Activated CD8-positive, alpha-beta memory T cell treated with anti-CD3 and anti-CD28 coated beads for 1 hour (primary cell): ENCODE results near the gene TXNL4B.
"Not testable (repeated sequence)": the region's sequence is repeated elsewhere in the genome, so short reads cannot be mapped to it uniquely, and the experiment has no call there.

Experiments used
- DNase-seq, 2 donors: peaks; one replicate each; pipeline ENCODE4 v3.0.0-alpha.2; 2020; ENCODE audit warnings: low read depth in 1 of 2; ENCODE audit errors: extremely low read depth in 1 of 2

Gene TXNL4B

DNA sequence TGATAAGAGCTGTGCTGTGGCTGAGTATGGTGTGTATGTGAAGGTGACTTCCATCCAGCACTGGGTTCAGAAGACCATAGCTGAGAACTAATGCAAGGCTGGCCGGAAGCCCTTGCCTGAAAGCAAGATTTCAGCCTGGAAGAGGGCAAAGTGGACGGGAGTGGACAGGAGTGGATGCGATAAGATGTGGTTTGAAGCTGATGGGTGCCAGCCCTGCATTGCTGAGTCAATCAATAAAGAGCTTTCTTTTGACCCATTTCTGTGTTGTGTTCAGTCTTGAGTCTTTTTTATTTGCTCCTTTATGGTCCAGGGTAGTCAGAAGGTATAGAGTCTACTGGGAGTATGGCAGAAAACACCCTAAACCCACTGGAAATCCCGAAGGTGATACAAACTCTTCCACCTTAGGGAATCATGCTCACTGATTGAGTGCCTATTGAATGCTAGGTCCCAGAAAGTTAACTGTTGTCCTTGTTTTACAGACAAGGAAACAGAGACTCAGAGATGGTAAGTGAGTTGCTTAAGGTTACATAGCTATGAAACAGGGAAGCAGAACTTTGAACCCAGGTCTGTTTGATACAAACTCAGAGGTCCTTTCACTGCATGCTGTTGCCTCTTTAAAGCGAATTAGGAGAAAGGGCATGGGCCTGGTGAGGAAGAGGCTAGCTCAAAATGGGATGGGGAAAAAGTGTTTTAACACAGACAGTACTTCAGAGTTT, 16.3 kb downstream of the TXNL4B start:
- not testable (repeated sequence) for DNase-seq

DNA sequence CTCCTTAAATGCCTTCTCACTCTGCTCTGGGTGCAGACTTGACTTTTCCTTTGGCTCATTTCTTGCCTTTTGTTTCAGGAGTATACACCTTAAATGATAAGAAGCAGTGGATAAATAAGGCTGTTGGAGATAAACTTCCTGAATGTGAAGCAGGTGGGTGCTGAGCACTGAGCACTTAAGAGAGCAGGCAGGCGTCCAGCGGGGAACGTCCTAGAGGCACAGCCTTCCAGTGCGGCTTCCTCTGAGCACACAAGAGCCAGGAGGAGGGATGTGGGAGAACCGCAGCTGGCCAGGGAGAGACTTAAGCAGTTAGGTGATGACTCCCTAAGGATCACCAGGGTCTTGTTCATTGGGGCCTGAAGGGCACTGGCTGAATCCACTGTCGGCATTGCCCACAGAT, 18.4 kb downstream of the TXNL4B start:
- not testable (repeated sequence) for DNase-seq

DNA sequence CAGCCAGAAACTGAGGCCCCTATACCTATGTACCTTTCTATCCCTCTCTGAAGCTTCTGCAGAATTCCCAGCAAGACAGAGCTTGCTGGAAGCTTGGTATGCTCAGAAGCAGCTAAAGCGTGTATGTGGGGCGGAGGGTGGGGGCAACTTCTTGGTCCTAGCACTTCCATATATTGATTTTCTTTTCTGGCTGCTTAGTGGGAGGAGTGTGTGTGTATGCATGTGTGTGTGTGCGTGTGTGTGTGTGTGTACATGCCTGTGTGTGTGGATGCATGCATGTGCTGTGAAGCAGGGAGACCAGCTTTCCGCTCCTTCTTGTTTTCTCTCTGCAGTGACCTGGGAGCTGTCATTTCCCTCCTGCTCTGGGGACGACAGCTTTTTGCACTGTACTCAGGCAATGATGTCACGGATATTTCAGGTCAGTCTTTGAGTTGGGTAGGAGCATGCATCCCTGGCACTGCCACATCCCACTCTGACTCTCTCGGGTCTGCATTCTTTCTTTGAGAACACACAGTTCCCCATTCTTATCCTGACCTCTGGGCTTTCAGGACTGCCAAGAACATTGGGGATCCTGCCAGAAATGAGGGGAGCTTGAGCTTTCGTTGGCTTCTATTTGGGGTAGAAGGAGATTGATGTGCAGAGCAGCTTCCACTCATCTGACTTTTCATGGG, 19.7 kb downstream of the TXNL4B start:
- no peak for DNase-seq

DNA sequence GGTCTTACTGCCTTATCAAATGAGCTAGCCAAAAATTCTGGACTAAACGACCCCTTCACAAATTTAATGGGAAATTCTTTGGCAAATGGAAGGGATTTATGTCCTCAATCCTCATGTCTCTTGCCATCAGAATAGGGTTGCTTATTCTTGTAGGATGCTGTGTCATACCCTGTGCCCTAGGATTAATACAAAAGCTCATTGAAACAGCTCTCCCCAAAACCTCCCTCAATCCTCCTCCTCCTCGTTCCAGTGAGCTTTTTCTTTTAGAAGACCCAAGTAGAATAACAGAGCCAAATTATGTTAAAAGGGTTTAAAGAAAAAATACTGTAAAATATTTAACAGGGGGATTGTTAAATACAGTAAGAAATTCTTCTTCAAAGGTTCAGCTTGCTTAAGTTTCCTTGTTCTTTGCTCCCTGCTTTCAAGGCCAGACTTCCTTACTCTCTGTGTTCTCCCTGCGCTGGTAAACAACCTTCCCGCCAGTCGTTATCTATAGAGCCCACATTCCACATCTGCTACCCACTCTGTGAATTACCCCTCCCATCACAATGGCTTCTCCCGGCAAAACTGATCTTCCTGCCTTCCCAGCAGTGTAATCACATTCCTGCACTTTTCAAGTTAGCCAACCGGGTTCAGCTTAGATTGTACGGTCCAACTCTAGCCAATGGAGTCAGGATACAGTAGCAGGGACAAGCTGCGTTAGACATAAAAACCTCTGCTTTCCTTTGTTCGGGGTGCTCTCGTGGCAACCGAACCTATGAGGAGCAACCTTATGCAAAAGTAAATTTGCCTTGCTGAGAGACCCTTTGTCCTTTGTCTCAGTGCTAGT, 20.7 kb downstream of the TXNL4B start:
- no peak for DNase-seq

DNA sequence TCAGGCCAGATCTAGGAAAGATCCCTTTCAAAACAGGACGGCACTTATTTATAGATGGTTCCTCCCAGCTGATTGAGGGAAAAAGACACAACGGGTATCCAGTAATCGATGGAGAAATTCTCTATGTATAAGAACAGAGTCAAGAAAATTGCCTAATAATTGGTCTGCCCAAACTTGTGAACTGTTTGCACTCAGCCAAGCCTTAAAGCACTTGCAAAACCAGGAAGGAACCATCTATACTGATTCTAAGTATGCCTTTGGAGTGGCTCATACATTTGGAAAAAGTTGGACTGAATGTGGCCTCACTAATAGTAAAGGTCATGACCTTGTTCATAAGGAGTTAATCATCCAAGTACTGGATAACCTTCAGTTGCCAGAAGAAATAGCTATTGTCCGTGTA, 24.5 kb downstream of the TXNL4B start:
- no peak for DNase-seq

DNA sequence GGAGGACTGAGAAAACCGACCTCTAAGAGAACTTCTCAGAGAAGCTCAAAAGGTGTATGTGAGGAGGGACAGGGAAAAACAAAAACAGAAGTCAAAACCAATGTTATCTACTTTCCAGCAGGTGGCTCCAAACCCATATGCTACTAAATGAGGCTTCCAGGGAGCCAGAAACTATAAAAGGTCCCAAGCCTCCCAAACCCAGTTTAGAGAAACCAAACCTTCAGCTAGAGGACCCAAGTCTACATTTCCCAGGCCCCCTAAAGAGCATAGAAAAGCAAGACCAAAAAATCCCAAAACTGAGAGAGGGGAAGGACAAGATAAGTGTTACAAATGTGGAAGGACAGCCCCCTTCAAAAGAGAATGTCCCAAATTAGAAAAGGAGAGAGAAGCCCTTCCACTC, 26.7 kb downstream of the TXNL4B start:
- DNase-seq: no peak

DNA sequence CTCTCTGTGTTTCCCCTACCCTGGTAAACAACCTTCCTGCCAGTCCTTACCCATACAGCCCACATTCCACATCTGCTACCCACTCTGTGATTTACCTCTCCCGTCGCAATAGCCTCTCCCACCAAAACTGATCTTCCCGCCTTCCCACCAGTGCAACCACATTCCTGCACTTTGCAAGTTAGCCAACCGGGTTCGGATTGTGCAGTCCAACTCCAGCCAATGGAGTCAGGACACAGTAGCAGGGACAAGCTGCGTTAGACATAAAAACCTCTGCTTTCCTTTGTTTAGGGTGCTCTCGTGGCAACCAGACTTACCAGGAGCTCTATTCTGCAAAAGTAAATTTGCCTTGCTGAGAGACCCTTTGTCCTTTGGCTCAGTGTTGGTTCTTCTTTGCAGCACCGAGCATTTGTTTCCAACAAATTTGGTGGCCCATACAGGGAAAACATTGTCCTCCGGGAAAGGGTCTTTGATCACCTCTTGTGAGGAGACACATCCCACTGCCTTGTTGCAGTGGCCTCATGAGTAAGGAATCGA, 29.0 kb downstream of the TXNL4B start:
- no peak for DNase-seq

DNA sequence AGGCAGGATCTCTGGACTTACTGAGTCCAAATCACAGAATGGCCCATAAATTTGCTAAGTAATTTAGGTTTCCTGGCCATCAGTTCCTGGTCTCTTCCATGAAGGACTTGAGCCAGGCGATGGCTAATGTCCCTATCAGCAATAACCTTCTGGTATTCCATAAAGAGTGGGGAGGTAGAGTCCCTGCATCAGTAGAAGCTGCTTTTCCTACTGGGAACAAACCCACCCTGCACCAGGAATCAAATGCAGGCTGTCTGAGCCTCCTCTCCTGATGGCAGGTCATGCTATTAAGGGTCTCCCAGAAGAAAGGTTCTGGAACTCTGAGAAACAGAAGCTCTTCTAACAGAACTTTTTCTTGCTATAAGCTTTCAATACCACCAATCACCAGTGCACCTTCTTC, 31.9 kb downstream of the TXNL4B start:
- no peak for DNase-seq

DNA sequence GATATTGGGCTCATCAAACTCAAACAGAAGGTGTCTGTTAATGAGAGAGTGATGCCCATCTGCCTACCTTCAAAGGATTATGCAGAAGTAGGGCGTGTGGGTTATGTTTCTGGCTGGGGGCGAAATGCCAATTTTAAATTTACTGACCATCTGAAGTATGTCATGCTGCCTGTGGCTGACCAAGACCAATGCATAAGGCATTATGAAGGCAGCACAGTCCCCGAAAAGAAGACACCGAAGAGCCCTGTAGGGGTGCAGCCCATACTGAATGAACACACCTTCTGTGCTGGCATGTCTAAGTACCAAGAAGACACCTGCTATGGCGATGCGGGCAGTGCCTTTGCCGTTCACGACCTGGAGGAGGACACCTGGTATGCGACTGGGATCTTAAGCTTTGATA, 33.0 kb downstream of the TXNL4B start:
- no peak for DNase-seq

DNA sequence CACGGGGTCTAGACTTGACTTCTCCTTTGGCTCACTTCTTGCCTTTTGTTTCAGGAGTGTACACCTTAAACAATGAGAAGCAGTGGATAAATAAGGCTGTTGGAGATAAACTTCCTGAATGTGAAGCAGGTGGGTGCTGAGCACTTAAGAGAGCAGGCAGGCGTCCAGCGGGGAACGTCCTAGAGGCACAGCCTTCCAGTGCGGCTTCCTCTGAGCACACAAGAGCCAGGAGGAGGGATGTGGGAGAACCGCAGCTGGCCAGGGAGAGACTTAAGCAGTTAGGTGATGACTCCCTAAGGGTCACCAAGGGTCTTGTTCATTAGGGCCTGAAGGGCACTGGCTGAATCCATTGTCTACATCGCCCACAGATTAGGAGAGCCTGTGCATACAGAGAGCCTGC, 34.4 kb downstream of the TXNL4B start:
- not testable (repeated sequence) for DNase-seq

DNA sequence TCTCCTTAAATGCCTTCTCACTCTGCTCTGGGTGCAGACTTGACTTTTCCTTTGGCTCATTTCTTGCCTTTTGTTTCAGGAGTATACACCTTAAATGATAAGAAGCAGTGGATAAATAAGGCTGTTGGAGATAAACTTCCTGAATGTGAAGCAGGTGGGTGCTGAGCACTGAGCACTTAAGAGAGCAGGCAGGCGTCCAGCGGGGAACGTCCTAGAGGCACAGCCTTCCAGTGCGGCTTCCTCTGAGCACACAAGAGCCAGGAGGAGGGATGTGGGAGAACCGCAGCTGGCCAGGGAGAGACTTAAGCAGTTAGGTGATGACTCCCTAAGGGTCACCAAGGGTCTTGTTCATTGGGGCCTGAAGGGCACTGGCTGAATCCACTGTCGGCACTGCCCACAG, 36.1 kb downstream of the TXNL4B start:
- not testable (repeated sequence) for DNase-seq

DNA sequence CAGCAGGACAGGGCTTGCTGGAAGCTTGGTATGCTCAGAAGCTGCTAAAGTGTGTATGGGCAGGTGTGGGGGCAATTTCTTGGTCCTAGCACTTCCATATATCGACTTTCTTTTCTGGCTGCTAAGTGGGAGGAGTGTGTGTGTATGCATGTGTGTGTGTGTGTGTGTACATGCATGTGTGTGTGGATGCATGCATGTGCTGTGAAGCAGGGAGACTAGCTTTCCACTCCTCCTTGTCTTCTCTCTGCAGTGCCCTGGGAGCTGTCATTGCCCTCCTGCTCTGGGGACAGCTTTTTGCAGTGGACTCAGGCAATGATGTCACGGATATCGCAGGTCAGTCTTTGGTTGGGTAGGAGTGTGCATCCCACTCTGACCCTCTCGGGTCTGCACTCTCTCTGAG, 37.5 kb downstream of the TXNL4B start:
- DNase-seq: no peak

DNA sequence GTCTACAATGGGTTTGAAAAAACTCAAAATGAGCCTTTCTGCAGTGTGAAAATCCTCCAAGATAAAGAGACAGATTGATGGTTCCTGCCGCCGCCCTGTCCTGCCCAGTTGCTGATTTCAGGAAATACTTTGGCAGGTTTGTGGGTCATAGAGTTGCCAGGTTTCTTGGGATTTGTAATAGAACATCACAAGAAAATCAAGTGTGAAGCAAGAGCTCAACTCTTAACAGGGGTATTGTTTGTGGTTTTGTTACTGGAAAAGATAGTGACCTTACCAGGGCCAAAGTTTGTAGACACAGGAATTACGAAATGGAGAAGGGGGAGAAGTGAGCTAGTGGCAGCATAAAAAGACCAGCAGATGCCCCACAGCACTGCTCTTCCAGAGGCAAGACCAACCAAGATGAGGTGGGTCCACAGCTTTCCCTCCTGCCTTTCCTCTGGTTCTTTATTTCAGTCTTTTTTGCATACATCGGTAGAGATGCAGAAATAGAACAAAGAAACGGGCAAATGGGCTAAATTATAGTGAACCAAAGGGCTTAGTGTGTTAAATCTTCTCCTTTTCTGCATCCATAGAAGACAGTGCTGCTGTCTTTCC, 39.1 kb downstream of the TXNL4B start, which contains the start of gene HP:
TSS of gene HP (plus strand) at position 252 of the 594 bp plus-strand sequence. CDS start at position 400, 148 bp downstream.
- not testable (repeated sequence) for DNase-seq

DNA sequence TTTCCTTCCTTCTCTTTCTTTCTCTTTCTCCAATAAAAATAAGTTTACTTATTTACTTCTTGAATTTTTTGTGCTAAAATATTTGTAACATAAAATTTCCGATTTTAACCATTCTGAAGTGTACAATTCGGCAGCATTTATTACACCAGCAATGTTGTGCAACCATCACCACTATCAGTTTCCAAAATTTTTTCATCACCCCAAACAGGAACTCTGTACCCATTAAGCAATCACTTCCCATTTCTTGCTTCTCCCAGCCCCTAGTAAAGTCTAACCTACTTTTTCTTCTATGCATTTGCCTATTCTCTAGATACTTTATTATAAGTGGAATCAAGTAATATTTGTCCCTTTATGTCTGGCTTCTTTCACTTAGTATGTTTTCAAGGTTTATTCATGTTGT, 41.6 kb downstream of the TXNL4B start:
- DNase-seq: no peak

DNA sequence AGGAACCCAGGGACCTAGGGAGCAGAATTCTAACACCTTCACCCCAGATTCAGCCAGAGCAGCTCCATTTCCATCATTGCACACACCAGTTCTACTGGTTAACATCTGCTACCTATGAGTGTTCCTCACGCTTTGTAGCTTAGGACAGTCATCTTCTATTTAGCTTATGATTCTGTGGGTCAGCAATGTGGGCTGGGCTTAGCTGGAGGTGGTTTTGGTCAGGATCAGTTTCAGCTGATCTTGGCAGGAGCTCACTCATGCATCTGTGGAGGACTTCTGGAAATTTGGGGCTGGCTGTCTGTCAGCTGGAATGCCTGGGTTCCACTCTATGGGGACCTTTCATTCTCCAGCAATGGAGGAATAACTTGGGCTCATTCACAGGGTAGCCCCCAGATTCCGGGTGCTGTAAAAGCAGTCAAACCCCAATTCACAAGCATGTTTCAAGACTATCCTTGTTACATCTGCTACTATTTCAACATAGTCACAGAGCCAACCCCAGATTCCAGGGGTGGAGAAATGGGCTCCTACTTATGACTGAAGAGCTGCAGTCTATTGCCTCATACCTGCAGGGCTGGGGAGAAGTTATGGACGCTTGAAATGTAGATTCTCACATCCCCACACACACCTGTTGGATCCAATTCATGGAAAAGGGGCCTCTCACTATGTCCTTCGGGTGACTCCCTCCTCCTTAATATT, 42.5 kb downstream of the TXNL4B start:
- DNase-seq: no peak

DNA sequence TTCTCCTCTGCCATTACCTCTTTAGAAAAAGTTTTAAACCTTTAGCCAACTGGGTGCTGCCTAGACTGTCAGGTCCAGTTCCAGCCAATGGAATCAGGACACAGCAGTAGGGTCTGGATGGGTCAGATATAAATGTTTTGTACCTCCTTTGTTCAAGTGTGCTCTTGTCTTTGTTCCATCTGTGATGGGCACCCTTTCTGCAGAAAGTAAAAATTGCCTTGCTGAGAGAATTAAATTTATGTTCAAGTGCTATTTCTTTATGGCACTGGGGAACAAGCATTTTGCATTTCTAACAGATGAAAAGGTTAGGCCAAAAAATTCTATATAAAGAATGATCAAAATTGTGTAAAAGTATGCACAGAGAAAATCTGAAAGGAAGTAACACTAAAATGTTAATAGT, 44.3 kb downstream of the TXNL4B start:
- no peak for DNase-seq

DNA sequence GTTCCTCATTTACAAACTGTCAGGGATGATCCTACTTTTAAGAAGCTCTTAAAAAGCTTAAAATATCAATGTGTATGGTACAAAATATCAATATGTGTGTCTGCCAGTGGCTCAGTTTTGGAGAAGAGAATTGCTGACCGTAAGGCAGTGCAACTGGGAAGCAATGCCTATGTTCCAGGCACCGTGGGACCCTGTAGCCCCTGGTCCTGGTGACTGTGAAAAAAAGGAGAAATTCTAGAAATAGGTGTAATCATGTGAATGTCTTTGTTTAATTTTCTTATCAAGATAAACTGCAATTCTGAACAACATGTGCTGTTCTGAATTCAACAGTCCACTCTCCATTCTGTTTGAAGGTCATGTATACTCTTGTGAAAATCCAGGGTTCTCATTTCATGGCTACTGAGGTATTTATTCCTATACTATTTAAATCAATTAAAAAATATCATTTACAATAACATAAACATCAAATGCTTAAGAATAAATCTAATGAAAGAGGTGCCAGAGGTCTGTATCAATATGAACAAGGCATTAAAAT, 48.5 kb downstream of the TXNL4B start:
- no peak for DNase-seq

DNA sequence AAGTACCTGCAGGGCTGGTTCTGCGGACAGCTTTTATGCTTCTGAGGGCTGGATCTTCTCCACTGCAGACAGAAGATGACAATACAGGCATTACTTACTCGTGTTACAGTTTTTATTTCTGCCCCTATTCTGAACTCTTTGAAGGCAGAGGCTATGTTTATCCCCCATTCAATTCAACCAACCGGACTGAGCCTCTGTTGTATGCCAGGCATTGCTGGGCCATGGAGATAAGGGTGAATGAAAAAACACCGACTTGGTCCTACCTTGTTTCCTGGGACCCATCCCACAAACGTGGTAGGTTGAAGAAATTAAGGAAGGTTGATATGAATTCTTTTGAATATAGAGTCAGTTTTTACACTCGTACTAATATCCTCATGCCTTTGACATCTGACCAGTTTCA, 49.1 kb downstream of the TXNL4B start:
- DNase-seq: no peak

DNA sequence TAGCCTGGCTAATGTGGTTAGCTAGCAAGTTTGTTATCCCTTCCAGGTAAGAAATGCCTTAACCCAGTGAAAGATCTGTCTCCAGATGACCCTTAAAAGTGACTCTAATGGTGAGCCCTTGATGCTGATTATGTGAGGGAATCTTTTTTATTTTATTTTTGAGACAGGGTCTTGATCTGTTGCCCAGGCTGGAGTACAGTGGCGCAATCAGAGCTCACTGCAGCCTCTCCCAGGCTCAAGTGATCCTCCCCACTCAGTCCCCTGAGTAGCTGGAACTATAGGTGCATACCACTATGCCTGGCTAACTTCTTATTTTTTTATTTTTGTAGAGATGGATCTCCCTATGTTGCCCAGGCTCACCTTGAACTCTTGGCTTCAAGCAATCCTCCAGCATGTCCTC, 49.9 kb downstream of the TXNL4B start:
- no peak for DNase-seq

DNA sequence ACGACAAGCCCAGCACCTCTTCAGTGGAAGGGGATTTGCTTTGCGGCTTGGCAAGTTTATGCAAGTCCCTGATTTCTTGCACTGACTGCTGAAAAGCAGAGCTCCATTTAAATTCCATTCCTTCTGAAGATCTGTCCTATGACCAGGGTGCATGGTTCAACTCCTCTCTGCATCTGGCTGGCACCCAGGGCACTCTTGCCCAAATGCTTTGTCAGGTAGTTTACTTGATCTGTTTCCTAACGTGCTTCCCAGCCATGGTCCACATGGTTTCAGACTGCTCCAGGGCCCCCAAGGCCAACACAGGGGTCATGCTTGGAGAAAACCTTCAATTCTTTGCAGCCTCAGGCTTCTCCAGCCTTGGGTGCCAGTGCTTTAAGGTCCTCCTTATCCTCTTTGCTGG, 50.4 kb downstream of the TXNL4B start:
- DNase-seq: no peak
